ENCODE measurements around the gene SCRN1.

SCRN1 gene

GRCh38 chr7:29929018-29929807, 60.4 kb downstream of the SCRN1 start:
- Histone ChIP-seq H3K4me2 (ENCODE audit: low read length) (no peak overlapping the region), H3K79me2 (peaks cover 2% of the 10 kb centered on the region), H3K27me3 (ENCODE audit: control insufficient read depth, insufficient read depth, low read length) (no peaks in the 10 kb centered on the region), H2AFZ (no peak overlapping the region), H3K27ac (no peak overlapping the region), H3K9ac (no peak overlapping the region), H3K4me3 (ENCODE audit: low read depth, low read length) (no peak overlapping the region), H3K9me3 (ENCODE audit: control insufficient read depth, low read length) (no peaks in the 10 kb centered on the region), H3K36me3 (ENCODE audit: control insufficient read depth, insufficient read depth, low read length) (no peaks in the 10 kb centered on the region), H3K4me1 (no peaks in the 10 kb centered on the region)
- no peak for TF ChIP-seq CTCF (IDR thresholded peaks at IDR 0.05)

GRCh38 chr7:29926741-29927140, 62.9 kb downstream of the SCRN1 start:
- Histone ChIP-seq H2AFZ (no peak overlapping the region), H3K27me3 (ENCODE audit: control insufficient read depth, insufficient read depth, low read length) (no peaks in the 10 kb centered on the region), H3K27ac (no peak overlapping the region), H3K36me3 (ENCODE audit: control insufficient read depth, insufficient read depth, low read length) (no peaks in the 10 kb centered on the region), H3K9me3 (ENCODE audit: control insufficient read depth, low read length) (no peaks in the 10 kb centered on the region), H3K4me1 (no peaks in the 10 kb centered on the region), H3K4me3 (ENCODE audit: low read depth, low read length) (no peak overlapping the region), H3K9ac (no peak overlapping the region), H3K4me2 (ENCODE audit: low read length) (no peak overlapping the region), H3K79me2 (peaks cover 2% of the 10 kb centered on the region)
- no peak for TF ChIP-seq CTCF (IDR thresholded peaks at IDR 0.05)

GRCh38 chr7:29926216-29926615, 63.4 kb downstream of the SCRN1 start:
- Histone ChIP-seq H3K9ac (no peak overlapping the region), H2AFZ (no peak overlapping the region), H3K79me2 (peaks cover 2% of the 10 kb centered on the region), H3K4me2 (ENCODE audit: low read length) (no peak overlapping the region), H3K4me1 (no peaks in the 10 kb centered on the region), H3K4me3 (ENCODE audit: low read depth, low read length) (no peak overlapping the region), H3K27ac (no peak overlapping the region), H3K27me3 (ENCODE audit: control insufficient read depth, insufficient read depth, low read length) (no peaks in the 10 kb centered on the region), H3K36me3 (ENCODE audit: control insufficient read depth, insufficient read depth, low read length) (no peaks in the 10 kb centered on the region), H3K9me3 (ENCODE audit: control insufficient read depth, low read length) (no peaks in the 10 kb centered on the region)
- no peak for TF ChIP-seq CTCF (IDR thresholded peaks at IDR 0.05)

GRCh38 chr7:29924684-29925083, 64.9 kb downstream of the SCRN1 start:
- no peaks in the 10 kb centered on the region for H3K36me3 ChIP-seq (ENCODE audit: control insufficient read depth, insufficient read depth, low read length)
- H3K9me3 ChIP-seq (ENCODE audit: control insufficient read depth, low read length): no peaks in the 10 kb centered on the region
- no peak overlapping the region for H3K4me2 ChIP-seq (ENCODE audit: low read length)
- no peaks in the 10 kb centered on the region for H3K27me3 ChIP-seq (ENCODE audit: control insufficient read depth, insufficient read depth, low read length)
- H3K4me1 ChIP-seq: no peaks in the 10 kb centered on the region
- H3K4me3 ChIP-seq (ENCODE audit: low read depth, low read length): no peak overlapping the region
- no peak overlapping the region for H3K27ac ChIP-seq
- H3K9ac ChIP-seq: no peak overlapping the region
- no peaks in the 10 kb centered on the region for H3K79me2 ChIP-seq
- no peak for TF ChIP-seq CTCF (IDR thresholded peaks at IDR 0.05)
- no peak overlapping the region for H2AFZ ChIP-seq

GRCh38 chr7:29924006-29924405, 65.6 kb downstream of the SCRN1 start:
- no peak for TF ChIP-seq CTCF (IDR thresholded peaks at IDR 0.05)
- Histone ChIP-seq H3K36me3 (ENCODE audit: control insufficient read depth, insufficient read depth, low read length) (no peaks in the 10 kb centered on the region), H3K9me3 (ENCODE audit: control insufficient read depth, low read length) (no peaks in the 10 kb centered on the region), H3K4me2 (ENCODE audit: low read length) (no peak overlapping the region), H3K9ac (no peak overlapping the region), H3K27ac (no peak overlapping the region), H2AFZ (no peak overlapping the region), H3K79me2 (no peaks in the 10 kb centered on the region), H3K4me3 (ENCODE audit: low read depth, low read length) (no peak overlapping the region), H3K4me1 (no peaks in the 10 kb centered on the region), H3K27me3 (ENCODE audit: control insufficient read depth, insufficient read depth, low read length) (no peaks in the 10 kb centered on the region)
